K562 (cell line): Measurements from ENCODE around the gene PSMD1. TPM values are rescaled to one million over a fixed set of nuclear protein-coding genes. Genes with fewer than 3 reads are reported as not detected.

Experiments
- ATAC-seq: fragments of 200-7000 bp; cut with Tn5 transposase; 3 replicates; pipeline ENCODE4 v1.9.1; 2020; ENCODE audit warnings: moderate library complexity
- BruUV-seq: library from RNA; stranded (reverse); fragments of 400-500 nt; replicated peaks from 2 replicates; lab custom pipeline; 2021; lab: Mats Ljungman, UMichigan
- CTCF ChIA-PET: fragments of 300-600 bp; formaldehyde crosslinking; extraction: SDS; loops from one replicate; lab custom pipeline; 2021; ENCODE audit warnings: low intra/inter-chr PET ratio; lab: Yijun Ruan, JAX
- POLR2A ChIA-PET: fragments of 300-600, 350-650 bp; sonication (Branson Sonifier 250); formaldehyde crosslinking; extraction: SDS; loops from one replicate; lab custom pipeline; 2021; ENCODE audit warnings: antibody characterized with exemption, inconsistent platforms; lab: Yijun Ruan, JAX
- DNase-seq, 4 experiments: peaks; one replicate each; pipeline versions ENCODE4 v3.0.0 to v3.0.0-alpha.2; 2011 to 2018; ENCODE audit warnings: low spot score in 3 of 4, mixed read lengths in 3 of 4; ENCODE audit errors: extremely low read depth in 1 of 4
- FAIRE-seq: peaks from 2 replicates; lab custom pipeline; 2011; peaks lifted over from hg19 to GRCh38; lab: Jason Lieb, UNC
- H2AFZ ChIP-seq: 2 replicates; pipeline ENCODE4 v1.6.0; 2011; ENCODE audit warnings: low read depth, low read length, control low read depth, inconsistent platforms
- H3K27ac ChIP-seq: fragments of 200-600 bp; 3 replicates; pipeline ENCODE4 v1.8.0; 2011; ENCODE audit warnings: low read depth, mild to moderate bottlenecking, control low read depth, inconsistent platforms, low read length, moderate library complexity, mixed read lengths; ENCODE audit errors: extremely low read depth
- H3K27me3 ChIP-seq, 2 experiments: fragments of 300-600 bp in 1 of 2; 2 replicates in 1 of 2; 3 replicates in 1 of 2; pipeline versions ENCODE4 v1.6.0 to v1.8.0; 2011; ENCODE audit warnings: inconsistent platforms in 2 of 2, low read length in 2 of 2, mild to moderate bottlenecking in 1 of 2, mixed read lengths in 1 of 2, moderate library complexity in 1 of 2; ENCODE audit not compliant: control insufficient read depth in 2 of 2, insufficient read depth in 2 of 2
- H3K36me3 ChIP-seq: fragments of 300-600 bp; 3 replicates; pipeline ENCODE4 v1.8.0; 2011; ENCODE audit warnings: mild to moderate bottlenecking, low read length, inconsistent platforms; ENCODE audit not compliant: control insufficient read depth, insufficient read depth
- H3K4me1 ChIP-seq, 2 experiments: fragments of 200-600 bp in 1 of 2; replicated peaks in 1 of 2; 2 replicates in 1 of 2; 3 replicates in 1 of 2; pipeline versions ENCODE4 v1.5.1 to v1.8.0; 2011; ENCODE audit warnings: inconsistent platforms in 2 of 2, low read length in 2 of 2, mild to moderate bottlenecking in 1 of 2, mixed read lengths in 1 of 2, moderate library complexity in 1 of 2; ENCODE audit not compliant: control insufficient read depth in 2 of 2, insufficient read depth in 2 of 2
- H3K4me2 ChIP-seq: 2 replicates; pipeline ENCODE4 v1.6.1; 2011; ENCODE audit warnings: low read length, control low read depth, inconsistent platforms, mixed read lengths; ENCODE audit not compliant: insufficient read depth
- H3K4me3 ChIP-seq: fragments of 200-600 bp; sonication (generic), shearing (Covaris generic); 2 replicates; pipeline ENCODE4 v1.5.1; 2016; ENCODE audit warnings: control low read depth, inconsistent platforms
- H3K79me2 ChIP-seq: fragments of 200-600 bp; 3 replicates; pipeline ENCODE4 v1.8.0; 2011; ENCODE audit warnings: low read length, inconsistent platforms; ENCODE audit not compliant: control insufficient read depth, insufficient read depth
- H3K9ac ChIP-seq, 2 experiments: 2 replicates each; pipeline versions ENCODE4 v1.6.0 to v1.6.1; 2011; ENCODE audit warnings: low read depth in 2 of 2, low read length in 2 of 2, control low read depth in 1 of 2, inconsistent platforms in 1 of 2, mild to moderate bottlenecking in 1 of 2, mixed read lengths in 1 of 2; ENCODE audit not compliant: insufficient read depth in 1 of 2
- H3K9me1 ChIP-seq: one replicate; pipeline ENCODE4 v1.6.0; 2011; ENCODE audit warnings: inconsistent platforms, mild to moderate bottlenecking, low read length, moderate library complexity; ENCODE audit not compliant: control insufficient read depth, insufficient read depth
- H3K9me3 ChIP-seq: replicated peaks from 2 replicates; pipeline ENCODE4 v1.5.1; 2011; ENCODE audit warnings: low read depth, low read length, inconsistent platforms; ENCODE audit not compliant: control insufficient read depth, insufficient read depth
- H4K20me1 ChIP-seq: replicated peaks from 2 replicates; pipeline ENCODE4 v1.6.1; 2011; ENCODE audit warnings: low read length, inconsistent platforms, mixed read lengths; ENCODE audit not compliant: control insufficient read depth, insufficient read depth
- GABPB2 ChIP-seq: fragments of 250-450 bp; sonication (Bioruptor Pico); conservative IDR thresholded peaks from 2 replicates; pipeline ENCODE4 v1.5.1; 2021; ENCODE audit warnings: mild to moderate bottlenecking
- MCM5 ChIP-seq: fragments of 450-650 bp; IDR thresholded peaks from 2 replicates; pipeline ENCODE4 v1.6.1; 2016; ENCODE audit warnings: low read depth
- TEAD1 ChIP-seq, 2 experiments: fragments of 450-650 bp in 1 of 2; sonication (generic) in 1 of 2; formaldehyde crosslinking; IDR thresholded peaks; 2 replicates each; pipeline versions ENCODE4 v1.4.0 to v1.8.0; 2020 to 2022; ENCODE audit warnings: mild to moderate bottlenecking in 2 of 2, missing genetic modification reagents in 1 of 2
- WGBS: fragments of 100-300 bp; shearing (Covaris generic); methylation state at CpG from one replicate; pipeline ENCODE4 v1.1.6; 2016; ENCODE audit warnings: low coverage, mixed read lengths; ENCODE audit not compliant: insufficient coverage; ENCODE audit errors: missing lambda C conversion rate; 5-methylcytosine and 5-hydroxymethylcytosine counted together
- in situ Hi-C: fragments of 300-500 bp; cut with MboI; formaldehyde crosslinking; loops from 4 replicates; pipeline ENCODE4 v1.15.0; 2018; ENCODE audit warnings: inconsistent platforms, mixed read lengths
- intact Hi-C: fragments of 100-400 bp; cut with micrococcal nuclease; formaldehyde crosslinking; loops from 2 replicates; pipeline ENCODE4 v1.14.2; 2022
- polyA plus RNA-seq, 8 experiments: library from polyadenylated mRNA; depleted of rRNA in 4 of 8; stranded (reverse) in 5 of 8; unstranded in 3 of 8; fragments of >200 nt; fragmentation: Nextera tagmentation in 2 of 8; fragmentation: Illumina TruSeq in 1 of 8; extraction: Ambion mirVana in 2 of 8; extraction: Trizol in 1 of 8; gene quantifications; 2 replicates each; pipeline versions ENCODE4 v1.2.1 to v1.2.3, GENCODE V29; 2011 to 2014; ENCODE audit warnings: inconsistent platforms in 1 of 8, missing spikeins in 1 of 8
- total RNA-seq, 7 experiments: library from RNA; depleted of rRNA in 6 of 7; stranded (reverse); fragments of >200 nt in 6 of 7; fragmentation: Illumina TruSeq in 2 of 7; extraction: Trizol in 2 of 7; gene quantifications; 2 replicates each; pipeline versions ENCODE4 v1.2.1 to v1.2.3, GENCODE V29; 2011 to 2021; ENCODE audit warnings: low replicate concordance in 1 of 7
- TF ChIP-seq, protein P1 (sequence below): fragments of 450-650 bp; conservative IDR thresholded peaks from 2 replicates; pipeline ENCODE4 v1.6.1; 2016; ENCODE audit warnings: missing genetic modification characterization, low read depth, mild to moderate bottlenecking, missing compliant biosample characterization, moderate library complexity
- TF ChIP-seq, protein P2 (sequence below): fragments of 450-650 bp; IDR thresholded peaks from 2 replicates; pipeline ENCODE4 v1.6.1; 2017; ENCODE audit warnings: mild to moderate bottlenecking, moderate library complexity

Gene PSMD1
- total and polyA plus RNA-seq, 9 of the 15 experiments (the other 6 are each of a cell fraction or from before 2014, with no cell fraction given): 100 to 257 (median 147) TPM

DNA sequence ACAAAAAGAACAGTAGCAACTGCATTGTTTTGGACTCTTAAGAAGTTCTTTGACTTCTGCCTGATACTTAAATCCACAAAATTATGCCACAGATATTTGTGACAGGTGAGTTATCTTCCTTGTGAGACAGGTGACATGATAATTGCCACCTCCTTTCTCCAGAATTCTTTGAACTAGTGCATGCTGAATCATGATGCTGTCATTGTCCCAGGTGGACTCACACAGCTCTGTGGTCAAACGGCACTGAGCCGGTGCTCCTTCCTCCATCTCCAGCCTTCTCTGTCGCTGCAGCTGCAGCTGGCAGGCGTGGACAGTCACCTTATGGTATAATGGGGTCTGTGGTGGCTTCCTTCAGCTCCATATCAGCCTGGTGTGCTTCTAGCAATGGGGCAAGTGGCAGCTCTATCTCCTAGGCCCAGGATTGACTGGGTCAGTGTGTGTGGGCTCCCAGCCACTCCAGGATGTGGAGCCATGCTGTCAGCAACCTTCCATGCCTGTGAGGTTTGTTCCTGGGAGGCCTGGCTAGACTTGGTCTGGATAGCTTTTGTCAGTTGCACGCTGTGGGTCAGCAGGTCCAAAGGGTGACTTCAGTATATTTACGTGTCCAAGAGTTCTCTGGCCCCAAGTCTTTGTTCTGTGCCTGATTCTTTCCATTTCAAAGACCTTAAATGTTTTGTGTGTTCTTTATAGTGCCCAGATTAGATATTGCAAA lies 157.4 kb downstream of the PSMD1 start:
- no peaks in the 10 kb centered on the region for H3K79me2 ChIP-seq
- no peak for DNase-seq
- ATAC-seq: no peak
- intact Hi-C loops (no loop called here), in situ Hi-C loops (no loop called here)
- no peaks in the 10 kb centered on the region for H4K20me1 ChIP-seq
- CTCF ChIA-PET: no interaction called here
- H3K9ac ChIP-seq: no peak overlapping the region
- H3K9me1 ChIP-seq: no peaks in the 10 kb centered on the region
- H3K27me3 ChIP-seq: peaks cover 0 to 16% of the 10 kb centered on the region in 2 experiments; a peak in 2 of 5 replicates
- no peaks in the 10 kb centered on the region for H3K36me3 ChIP-seq
- H3K9me3 ChIP-seq: no peaks in the 10 kb centered on the region
- POLR2A ChIA-PET: no interaction called here
- no peak for FAIRE-seq
- TF ChIP-seq, protein P1, sequence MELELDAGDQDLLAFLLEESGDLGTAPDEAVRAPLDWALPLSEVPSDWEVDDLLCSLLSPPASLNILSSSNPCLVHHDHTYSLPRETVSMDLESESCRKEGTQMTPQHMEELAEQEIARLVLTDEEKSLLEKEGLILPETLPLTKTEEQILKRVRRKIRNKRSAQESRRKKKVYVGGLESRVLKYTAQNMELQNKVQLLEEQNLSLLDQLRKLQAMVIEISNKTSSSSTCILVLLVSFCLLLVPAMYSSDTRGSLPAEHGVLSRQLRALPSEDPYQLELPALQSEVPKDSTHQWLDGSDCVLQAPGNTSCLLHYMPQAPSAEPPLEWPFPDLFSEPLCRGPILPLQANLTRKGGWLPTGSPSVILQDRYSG (tag): no peak
- TF ChIP-seq TEAD1 (CRISPR knock-in tag; IDR thresholded peaks at IDR 0.05): no peak
- TF ChIP-seq, protein P2, sequence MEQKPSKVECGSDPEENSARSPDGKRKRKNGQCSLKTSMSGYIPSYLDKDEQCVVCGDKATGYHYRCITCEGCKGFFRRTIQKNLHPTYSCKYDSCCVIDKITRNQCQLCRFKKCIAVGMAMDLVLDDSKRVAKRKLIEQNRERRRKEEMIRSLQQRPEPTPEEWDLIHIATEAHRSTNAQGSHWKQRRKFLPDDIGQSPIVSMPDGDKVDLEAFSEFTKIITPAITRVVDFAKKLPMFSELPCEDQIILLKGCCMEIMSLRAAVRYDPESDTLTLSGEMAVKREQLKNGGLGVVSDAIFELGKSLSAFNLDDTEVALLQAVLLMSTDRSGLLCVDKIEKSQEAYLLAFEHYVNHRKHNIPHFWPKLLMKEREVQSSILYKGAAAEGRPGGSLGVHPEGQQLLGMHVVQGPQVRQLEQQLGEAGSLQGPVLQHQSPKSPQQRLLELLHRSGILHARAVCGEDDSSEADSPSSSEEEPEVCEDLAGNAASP: no peak
- no peak for TF ChIP-seq GABPB2
- no peak for TF ChIP-seq MCM5
- no TSS peak for BruUV-seq
- no peak overlapping the region for H2AFZ ChIP-seq
- H3K4me2 ChIP-seq: no peak overlapping the region
- no peak overlapping the region for H3K27ac ChIP-seq
- 7% methylated on average over 6 of the region's 6 CpGs for WGBS
- H3K4me1 ChIP-seq: no peaks in the 10 kb centered on the region
- H3K4me3 ChIP-seq: no peak overlapping the region
